KMS-11 (cell line): ENCODE measurements around the gene RORC.

Experiments used
- H2AFZ ChIP-seq: fragments of 200-600 bp; sonication (generic); 2 replicates; pipeline ENCODE4 v1.6.1; 2016; ENCODE audit warnings: antibody characterized with exemption, mixed run types, low read depth
- H3K27ac ChIP-seq: fragments of 200-600 bp; sonication (generic); 2 replicates; pipeline ENCODE4 v1.6.1; 2016; ENCODE audit warnings: mild to moderate bottlenecking, mixed run types
- H3K27me3 ChIP-seq: fragments of 200-600 bp; sonication (generic); 2 replicates; pipeline ENCODE4 v1.6.1; 2017; ENCODE audit warnings: mild to moderate bottlenecking, low read depth, mixed run types, moderate library complexity; ENCODE audit not compliant: insufficient read depth
- H3K36me3 ChIP-seq: fragments of 200-600 bp; sonication (generic); 2 replicates; pipeline ENCODE4 v1.6.1; 2017; ENCODE audit warnings: mild to moderate bottlenecking, mixed run types; ENCODE audit not compliant: insufficient read depth
- H3K4me1 ChIP-seq: fragments of 200-600 bp; sonication (generic); 2 replicates; pipeline ENCODE4 v1.6.1; 2016; ENCODE audit warnings: mild to moderate bottlenecking, low read depth, mixed run types; ENCODE audit not compliant: poor library complexity, severe bottlenecking
- H3K4me2 ChIP-seq: fragments of 200-600 bp; sonication (generic); 2 replicates; pipeline ENCODE4 v1.7.0; 2016; ENCODE audit warnings: mild to moderate bottlenecking, mixed run types
- H3K4me3 ChIP-seq: fragments of 200-600 bp; sonication (generic); IDR thresholded peaks from 2 replicates; pipeline ENCODE4 v1.6.1; 2017; ENCODE audit warnings: low read depth, low read length, mixed read lengths; ENCODE audit not compliant: insufficient read depth
- H3K79me2 ChIP-seq: fragments of 200-600 bp; sonication (generic); 2 replicates; pipeline ENCODE4 v1.6.1; 2016; ENCODE audit warnings: low read depth, mixed run types; ENCODE audit not compliant: insufficient read depth
- H3K9ac ChIP-seq: fragments of 200-600 bp; sonication (generic); 2 replicates; pipeline ENCODE4 v1.6.1; 2016; ENCODE audit warnings: mild to moderate bottlenecking, mixed run types
- H4K20me1 ChIP-seq: fragments of 200-600 bp; sonication (generic); 2 replicates; pipeline ENCODE4 v1.6.1; 2016; ENCODE audit warnings: mild to moderate bottlenecking, mixed run types; ENCODE audit not compliant: insufficient read depth
- CTCF ChIP-seq: fragments of 200-600 bp; sonication (generic); conservative IDR thresholded peaks from 2 replicates; pipeline ENCODE4 v1.6.1; 2017; ENCODE audit warnings: low read depth, mild to moderate bottlenecking, antibody characterized with exemption, low read length, moderate library complexity, mixed read lengths

The RORC gene

GRCh38 chr1:151779852-151780251, 51.8 kb downstream of the RORC start:
- no peak overlapping the region for H3K27ac ChIP-seq
- no peaks in the 10 kb centered on the region for H3K27me3 ChIP-seq
- H3K4me1 ChIP-seq = peaks cover 10% of the 10 kb centered on the region
- H3K79me2 ChIP-seq = no peaks in the 10 kb centered on the region
- TF ChIP-seq CTCF = no peak
- no peak overlapping the region for H3K4me2 ChIP-seq
- no peaks in the 10 kb centered on the region for H3K36me3 ChIP-seq
- H3K4me3 ChIP-seq = no peak overlapping the region
- no peak overlapping the region for H3K9ac ChIP-seq
- H2AFZ ChIP-seq = no peak overlapping the region
- no peaks in the 10 kb centered on the region for H4K20me1 ChIP-seq

GRCh38 chr1:151777317-151777716, 54.3 kb downstream of the RORC start:
- Histone ChIP-seq H2AFZ (no peak overlapping the region), H4K20me1 (no peaks in the 10 kb centered on the region), H3K36me3 (no peaks in the 10 kb centered on the region), H3K27ac (no peak overlapping the region), H3K9ac (no peak overlapping the region), H3K27me3 (no peaks in the 10 kb centered on the region), H3K4me1 (peaks cover 9% of the 10 kb centered on the region), H3K4me2 (no peak overlapping the region), H3K79me2 (no peaks in the 10 kb centered on the region), H3K4me3 (no peak overlapping the region)
- no peak for TF ChIP-seq CTCF

GRCh38 chr1:151776665-151777062, 54.9 kb downstream of the RORC start:
- no peak overlapping the region for H3K27ac ChIP-seq
- H3K4me2 ChIP-seq = no peak overlapping the region
- H3K4me3 ChIP-seq = no peak overlapping the region
- no peaks in the 10 kb centered on the region for H3K27me3 ChIP-seq
- peaks cover 2% of the 10 kb centered on the region for H3K4me1 ChIP-seq
- H3K79me2 ChIP-seq = no peaks in the 10 kb centered on the region
- no peak overlapping the region for H3K9ac ChIP-seq
- no peaks in the 10 kb centered on the region for H3K36me3 ChIP-seq
- H4K20me1 ChIP-seq = no peaks in the 10 kb centered on the region
- H2AFZ ChIP-seq = no peak overlapping the region
- TF ChIP-seq CTCF = no peak

- no peaks in the 10 kb centered on the region for H4K20me1 ChIP-seq
- no peaks in the 10 kb centered on the region for H3K27me3 ChIP-seq
- H2AFZ ChIP-seq = no peak overlapping the region
- no peak overlapping the region for H3K9ac ChIP-seq
- H3K4me2 ChIP-seq = no peak overlapping the region
- no peaks in the 10 kb centered on the region for H3K36me3 ChIP-seq
- TF ChIP-seq CTCF = no peak
- H3K79me2 ChIP-seq = no peaks in the 10 kb centered on the region
- H3K4me3 ChIP-seq = no peak overlapping the region
- no peak overlapping the region for H3K27ac ChIP-seq
- no peaks in the 10 kb centered on the region for H3K4me1 ChIP-seq
Observed at GRCh38 chr1:151775894-151776664, 55.5 kb downstream of the RORC start.
